Gastrocnemius medialis (tissue), 4 donors: Measurements from ENCODE around the gene PIK3C3. TPM values are rescaled to one million over a fixed set of nuclear protein-coding genes. Genes with fewer than 3 reads are reported as not detected.

Experiments used
- ATAC-seq, 2 donors: fragments of 150-250 bp; one replicate each; pipeline ENCODE4 v1.9.1; 2016
- DNase-seq, 2 donors: peaks; one replicate each; pipeline ENCODE4 v3.0.0-alpha.2; 2019
- H3K27ac ChIP-seq, 4 donors: fragments of 200-600 bp; sonication (generic); 1 replicate in 1 of 4; 2 replicates in 3 of 4; pipeline ENCODE4 v1.5.1; 2016 to 2018; ENCODE audit warnings: mild to moderate bottlenecking in 2 of 4, moderate library complexity in 1 of 4
- H3K27me3 ChIP-seq, 3 donors: fragments of 200-600 bp; sonication (generic) in 2 of 3; 1 replicate in 1 of 3; 2 replicates in 2 of 3; pipeline versions ENCODE4 v1.5.1 to v1.6.0; 2016 to 2019; ENCODE audit warnings: mild to moderate bottlenecking in 1 of 3, moderate library complexity in 1 of 3
- H3K36me3 ChIP-seq, 2 donors: fragments of 200-600 bp; sonication (generic) in 1 of 2; one replicate each; pipeline ENCODE4 v1.5.1; 2017 to 2018
- H3K4me1 ChIP-seq, 2 donors: fragments of 200-600 bp; sonication (generic) in 1 of 2; one replicate each; pipeline ENCODE4 v1.5.1; 2016 to 2017; ENCODE audit warnings: mild to moderate bottlenecking in 2 of 2
- H3K4me3 ChIP-seq, 4 donors: fragments of 200-600 bp; sonication (generic) in 3 of 4; 1 replicate in 1 of 4; 2 replicates in 3 of 4; pipeline ENCODE4 v1.5.1; 2016 to 2019; ENCODE audit warnings: mild to moderate bottlenecking in 2 of 4
- H3K9me3 ChIP-seq, 3 donors: fragments of 200-600 bp; sonication (generic) in 2 of 3; 1 replicate in 1 of 3; 2 replicates in 2 of 3; pipeline ENCODE4 v1.5.1; 2016 to 2019
- POLR2A ChIP-seq, 2 donors: fragments of 450-650 bp; IDR thresholded peaks; one replicate each; pipeline ENCODE4 v1.6.1; 2017; ENCODE audit warnings: antibody characterized with exemption in 2 of 2, mild to moderate bottlenecking in 2 of 2, moderate library complexity in 2 of 2
- in situ Hi-C, 4 donors: fragments of 200-750 bp; cut with MboI; loops; one replicate each; pipeline versions ENCODE4 v1.15.0 to v1.8.0; 2017; ENCODE audit warnings: low sequenced_read_pairs in 4 of 4
- intact Hi-C: fragments of 100-400 bp; cut with DNase I; formaldehyde crosslinking; loops from one replicate; pipeline ENCODE4 v1.15.1; 2023; ENCODE audit warnings: low total_unique reads
- total RNA-seq, 4 donors: library from RNA; depleted of rRNA; stranded (reverse); fragments of >200 nt; gene quantifications; one replicate each; pipeline versions ENCODE4 v1.1.0 to v1.2.3, GENCODE V29; 2016
- TF ChIP-seq, protein P1 (sequence below), 5 experiments: fragments of 450-650 bp in 3 of 5; fragments of 200-600 bp in 2 of 5; sonication (generic) in 2 of 5; IDR thresholded peaks in 4 of 5; conservative IDR thresholded peaks in 1 of 5; 1 replicate in 4 of 5; 2 replicates in 1 of 5; pipeline ENCODE4 v1.5.1; 2016 to 2019; ENCODE audit warnings: antibody characterized with exemption in 5 of 5, mild to moderate bottlenecking in 3 of 5, moderate library complexity in 3 of 5

PIK3C3 gene
- total RNA-seq, 4 donors from 2014 or later = 21.7 to 38.6 (median 29.6) TPM

DNA sequence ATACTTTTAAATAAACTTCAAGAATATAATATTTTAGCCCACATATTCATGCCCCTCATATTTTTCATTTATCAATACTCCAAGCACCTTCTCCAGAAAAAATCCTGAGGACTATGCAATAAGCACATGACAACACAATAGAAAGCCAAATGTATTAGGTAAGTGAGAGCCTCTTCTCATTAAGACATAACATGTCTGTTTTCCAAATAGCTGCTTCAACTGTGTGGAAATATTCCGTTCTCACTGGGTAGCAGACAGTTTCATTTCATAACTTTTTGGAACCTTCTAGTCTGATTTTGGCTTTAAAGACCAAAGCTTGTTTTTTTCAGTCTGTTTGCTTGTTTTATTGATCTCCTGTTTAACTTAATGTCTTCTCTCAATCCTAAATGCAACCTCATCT is 137.8 kb downstream of the PIK3C3 start:
- intact Hi-C loops (no loop called here), in situ Hi-C loops (no loop called here)
- Histone ChIP-seq H3K27me3 (no peaks in the 10 kb centered on the region), H3K9me3 (no peaks in the 10 kb centered on the region), H3K36me3 (no peaks in the 10 kb centered on the region), H3K4me1 (no peaks in the 10 kb centered on the region), H3K4me3 (no peak overlapping the region), H3K27ac (peak overlapping the region in 3 of 4 donors; percentile 29 to 57 (median 41))
- TF ChIP-seq, protein P1, sequence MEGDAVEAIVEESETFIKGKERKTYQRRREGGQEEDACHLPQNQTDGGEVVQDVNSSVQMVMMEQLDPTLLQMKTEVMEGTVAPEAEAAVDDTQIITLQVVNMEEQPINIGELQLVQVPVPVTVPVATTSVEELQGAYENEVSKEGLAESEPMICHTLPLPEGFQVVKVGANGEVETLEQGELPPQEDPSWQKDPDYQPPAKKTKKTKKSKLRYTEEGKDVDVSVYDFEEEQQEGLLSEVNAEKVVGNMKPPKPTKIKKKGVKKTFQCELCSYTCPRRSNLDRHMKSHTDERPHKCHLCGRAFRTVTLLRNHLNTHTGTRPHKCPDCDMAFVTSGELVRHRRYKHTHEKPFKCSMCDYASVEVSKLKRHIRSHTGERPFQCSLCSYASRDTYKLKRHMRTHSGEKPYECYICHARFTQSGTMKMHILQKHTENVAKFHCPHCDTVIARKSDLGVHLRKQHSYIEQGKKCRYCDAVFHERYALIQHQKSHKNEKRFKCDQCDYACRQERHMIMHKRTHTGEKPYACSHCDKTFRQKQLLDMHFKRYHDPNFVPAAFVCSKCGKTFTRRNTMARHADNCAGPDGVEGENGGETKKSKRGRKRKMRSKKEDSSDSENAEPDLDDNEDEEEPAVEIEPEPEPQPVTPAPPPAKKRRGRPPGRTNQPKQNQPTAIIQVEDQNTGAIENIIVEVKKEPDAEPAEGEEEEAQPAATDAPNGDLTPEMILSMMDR (IDR thresholded peaks at IDR 0.05 in 4 of 5, conservative IDR thresholded peaks at IDR 0.05 in 1 of 5) = no peak
- TF ChIP-seq POLR2A (IDR thresholded peaks at IDR 0.05) = no peak
- ATAC-seq = peak; percentile 69 to 78
- no peak for DNase-seq

DNA sequence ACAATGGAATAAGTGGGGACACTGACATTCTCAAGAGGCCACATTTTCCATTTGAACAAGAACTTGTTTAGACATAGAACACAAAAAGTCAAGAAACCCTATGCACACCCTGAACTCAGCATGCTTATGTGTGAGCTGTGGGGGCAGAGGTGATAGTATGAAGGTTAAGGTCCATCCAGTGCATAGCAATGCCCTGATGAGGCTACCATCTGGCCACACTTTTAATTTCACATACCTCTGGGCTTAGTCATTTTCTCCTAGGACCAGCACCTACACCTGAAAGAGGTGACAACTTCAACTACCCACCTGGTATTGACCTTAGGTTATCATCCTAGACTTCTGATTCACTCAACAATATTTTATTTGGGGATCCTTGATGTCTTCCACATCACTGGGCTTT is 139.8 kb downstream of the PIK3C3 start:
- Histone ChIP-seq H3K4me3 (no peak overlapping the region), H3K9me3 (no peaks in the 10 kb centered on the region), H3K27me3 (no peaks in the 10 kb centered on the region), H3K36me3 (no peaks in the 10 kb centered on the region), H3K27ac (no peak overlapping the region), H3K4me1 (no peaks in the 10 kb centered on the region)
- no peak for DNase-seq
- intact Hi-C loops = no loop called here
- no peak for TF ChIP-seq POLR2A (IDR thresholded peaks at IDR 0.05)
- TF ChIP-seq, protein P1 (IDR thresholded peaks at IDR 0.05 in 4 of 5, conservative IDR thresholded peaks at IDR 0.05 in 1 of 5) = no peak
- in situ Hi-C loops = no loop called here
- ATAC-seq = no peak

DNA sequence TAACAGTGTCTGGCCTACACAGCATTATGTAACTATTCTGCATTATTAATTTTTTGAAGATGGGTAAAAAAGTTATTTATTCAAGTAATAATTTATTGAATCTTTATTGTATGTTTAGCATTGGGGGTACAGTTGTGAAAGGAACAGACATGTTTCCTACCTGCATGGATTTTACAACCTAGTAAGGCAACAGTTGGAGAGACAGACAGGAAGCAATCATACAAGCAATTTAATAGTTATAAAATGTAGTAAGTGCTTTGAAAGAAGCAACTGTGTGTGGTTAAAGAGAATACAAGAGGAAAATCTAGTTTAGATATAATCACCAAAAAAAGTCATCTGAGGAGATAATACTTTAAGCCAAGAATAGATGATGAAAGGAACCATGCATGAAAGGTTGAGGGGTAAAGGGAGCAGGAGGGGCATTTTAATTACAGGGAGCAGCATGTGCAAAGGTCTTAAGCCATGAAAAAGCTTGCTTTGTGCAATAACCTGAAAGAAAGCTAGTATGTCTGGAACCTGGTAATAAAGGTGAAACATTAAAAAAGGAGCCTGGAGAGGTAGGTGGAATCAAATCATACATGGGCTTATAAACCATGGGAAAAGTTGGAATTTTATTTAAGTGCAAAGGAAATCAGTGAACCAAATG is 140.8 kb downstream of the PIK3C3 start:
- H3K36me3 ChIP-seq = no peaks in the 10 kb centered on the region
- H3K4me3 ChIP-seq = no peak overlapping the region
- DNase-seq = no peak
- H3K4me1 ChIP-seq = no peaks in the 10 kb centered on the region
- in situ Hi-C loops (no loop called here), intact Hi-C loops (no loop called here)
- no peak overlapping the region for H3K27ac ChIP-seq
- no peaks in the 10 kb centered on the region for H3K9me3 ChIP-seq
- TF ChIP-seq, protein P1 (IDR thresholded peaks at IDR 0.05 in 4 of 5, conservative IDR thresholded peaks at IDR 0.05 in 1 of 5) = no peak
- no peak for TF ChIP-seq POLR2A (IDR thresholded peaks at IDR 0.05)
- ATAC-seq = no peak
- H3K27me3 ChIP-seq = no peaks in the 10 kb centered on the region

DNA sequence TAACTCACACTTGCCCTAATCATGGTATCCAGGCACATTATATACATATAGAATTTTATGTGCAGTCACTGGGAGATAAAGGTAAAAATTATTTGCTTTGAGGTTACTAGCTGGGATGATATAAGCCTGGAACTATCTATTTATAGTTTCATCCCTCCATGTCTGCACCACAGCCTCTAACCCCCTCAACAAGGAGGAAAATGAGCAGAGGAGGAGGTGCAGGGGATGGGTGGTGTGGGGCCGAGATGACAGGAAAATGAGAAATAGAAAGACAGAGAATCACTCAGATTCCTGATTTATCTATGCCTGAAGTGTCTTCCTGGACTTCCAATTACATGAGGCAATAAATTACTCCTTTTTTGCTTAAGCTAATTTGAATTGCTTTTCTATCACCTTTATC is 145.2 kb downstream of the PIK3C3 start:
- H3K4me1 ChIP-seq = no peaks in the 10 kb centered on the region
- no peaks in the 10 kb centered on the region for H3K36me3 ChIP-seq
- in situ Hi-C loops (loop anchor here (25.0 kb wide), 3 partner anchors 1162 to 1487 kb away; no protein-coding TSS in a partner anchor), intact Hi-C loops (no loop called here)
- H3K9me3 ChIP-seq = no peaks in the 10 kb centered on the region
- no peak for TF ChIP-seq POLR2A (IDR thresholded peaks at IDR 0.05)
- TF ChIP-seq, protein P1 (IDR thresholded peaks at IDR 0.05 in 4 of 5, conservative IDR thresholded peaks at IDR 0.05 in 1 of 5) = no peak
- no peak for DNase-seq
- no peaks in the 10 kb centered on the region for H3K27me3 ChIP-seq
- H3K4me3 ChIP-seq = no peak overlapping the region
- ATAC-seq = no peak
- no peak overlapping the region for H3K27ac ChIP-seq

DNA sequence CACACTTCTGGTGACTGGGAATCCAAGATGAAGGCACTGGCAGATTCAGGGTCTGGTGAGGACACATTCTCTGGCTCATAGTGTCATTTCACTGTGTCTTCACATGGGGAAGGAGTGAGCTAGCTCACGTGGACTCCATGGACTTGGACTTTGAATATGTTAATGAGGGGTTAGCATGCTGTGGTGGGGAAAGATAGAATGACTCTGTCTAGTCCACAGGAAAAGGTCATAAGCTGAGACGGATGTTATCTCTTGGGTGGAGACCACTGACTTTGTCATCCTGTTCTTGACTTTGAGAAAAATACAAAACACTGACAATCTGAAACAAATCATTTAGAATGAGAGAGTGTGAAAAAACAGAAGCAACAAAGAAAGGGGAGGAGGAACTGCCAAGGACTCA is 145.9 kb downstream of the PIK3C3 start:
- TF ChIP-seq POLR2A (IDR thresholded peaks at IDR 0.05) = no peak
- TF ChIP-seq, protein P1 (IDR thresholded peaks at IDR 0.05 in 4 of 5, conservative IDR thresholded peaks at IDR 0.05 in 1 of 5) = no peak

More for the DNA sequence above, 145.9 kb downstream of the PIK3C3 start:
- Histone ChIP-seq H3K27ac (no peak overlapping the region), H3K36me3 (no peaks in the 10 kb centered on the region), H3K9me3 (no peaks in the 10 kb centered on the region), H3K4me1 (no peaks in the 10 kb centered on the region), H3K27me3 (no peaks in the 10 kb centered on the region), H3K4me3 (no peak overlapping the region)
- in situ Hi-C loops (loop anchor here (25.0 kb wide), 3 partner anchors 1161 to 1486 kb away; no protein-coding TSS in a partner anchor), intact Hi-C loops (no loop called here)
- DNase-seq = no peak
- no peak for ATAC-seq
